ENCODE data around the gene TMEM163. TPM values are rescaled to one million over a fixed set of nuclear protein-coding genes. Genes with fewer than 3 reads are reported as not detected.
"Not testable (repeated sequence)": the region's sequence is repeated elsewhere in the genome, so short reads cannot be mapped to it uniquely, and the experiment has no call there.

Gene TMEM163
- polyA plus RNA-seq, 1 experiment, result not detected

- POLR2A ChIA-PET, result no interaction called here
- TF ChIP-seq CTCF (IDR thresholded peaks at IDR 0.05; ENCODE audit: low read depth, low read length), result no peak
- H3K27me3 ChIP-seq (ENCODE audit: control insufficient read depth, insufficient read depth, low read length), result peaks cover 16% of the 10 kb centered on the region
- no peak overlapping the region for H3K4me3 ChIP-seq (ENCODE audit: low read depth, low read length)
- CTCF ChIA-PET, result no interaction called here
- H3K27ac ChIP-seq (ENCODE audit: low read depth, low read length), result no peak overlapping the region
- H3K9me3 ChIP-seq (ENCODE audit: control insufficient read depth, insufficient read depth, low read length), result no peaks in the 10 kb centered on the region
- DNase-seq (ENCODE audit: low read depth, low spot score), result no peak
These were observed 228.2 kb downstream of the TMEM163 start for GRCh38 chr2:134490559-134490958.

DNA sequence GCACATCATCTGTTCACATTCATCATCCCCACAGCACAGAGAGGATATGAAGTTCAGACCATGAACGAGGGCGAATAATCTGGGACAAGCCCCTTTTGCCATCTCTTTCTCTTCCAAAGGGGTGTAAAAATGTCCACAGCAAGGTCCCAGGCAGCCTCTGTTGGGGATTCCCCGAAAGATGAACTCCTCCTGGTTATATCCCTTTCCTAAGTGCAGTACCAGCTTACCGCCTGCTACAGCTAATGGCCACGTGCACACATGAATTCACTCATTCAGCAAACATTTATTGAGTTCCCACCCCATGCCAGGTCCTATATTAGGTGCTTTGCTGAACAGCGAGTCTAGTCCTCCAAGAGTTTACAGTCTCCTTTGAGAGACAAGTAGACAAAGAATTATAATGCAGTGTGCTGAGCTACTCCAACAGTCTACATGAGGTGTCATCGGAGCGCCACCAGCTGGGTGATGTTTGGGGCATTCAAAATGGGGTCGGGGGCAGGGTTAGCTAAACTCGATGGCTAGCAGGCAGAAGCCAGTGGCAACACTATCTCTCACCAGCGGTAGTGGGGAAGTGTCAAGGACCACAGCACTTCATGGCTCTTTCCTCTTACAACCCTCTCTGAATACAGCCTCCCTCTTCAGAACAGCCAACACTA lies 228.9 kb downstream of the TMEM163 start:
- Histone ChIP-seq H3K27me3 (ENCODE audit: control insufficient read depth, insufficient read depth, low read length) (peaks cover 13% of the 10 kb centered on the region), H3K9me3 (ENCODE audit: control insufficient read depth, insufficient read depth, low read length) (no peaks in the 10 kb centered on the region), H3K27ac (ENCODE audit: low read depth, low read length) (no peak overlapping the region), H3K4me3 (ENCODE audit: low read depth, low read length) (no peak overlapping the region)
- ChIA-PET CTCF (no interaction called here), POLR2A (no interaction called here)
- TF ChIP-seq CTCF (IDR thresholded peaks at IDR 0.05; ENCODE audit: low read depth, low read length), result no peak
- no peak for DNase-seq (ENCODE audit: low read depth, low spot score)

DNA sequence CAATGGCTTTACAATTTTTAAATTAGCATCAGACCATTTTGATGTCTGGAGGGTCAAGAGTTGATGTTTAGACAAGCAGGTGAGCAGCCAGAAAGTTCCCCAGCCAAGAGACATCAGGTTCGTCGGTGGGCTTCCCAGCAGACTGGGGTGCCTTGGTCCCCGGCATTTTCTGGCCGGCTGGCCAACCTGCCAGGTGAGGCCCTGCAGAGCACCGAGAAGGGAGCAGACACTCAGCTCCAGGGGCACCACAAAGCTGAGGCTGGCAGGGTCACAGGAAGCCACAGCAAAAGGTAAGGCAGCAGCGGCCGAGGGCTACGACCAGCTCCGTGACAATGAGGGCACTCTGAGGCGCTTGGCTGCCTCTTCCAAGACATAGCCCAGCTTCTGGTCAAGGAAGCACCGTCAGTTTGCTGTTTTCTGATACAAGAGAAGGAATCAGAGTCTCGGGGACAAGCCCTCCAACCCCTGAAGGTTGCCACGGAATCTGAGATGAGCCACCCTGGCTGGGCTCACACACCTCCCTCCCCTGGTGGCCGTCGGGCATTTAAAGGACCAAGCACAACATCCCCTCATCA lies 235.9 kb downstream of the TMEM163 start:
- no peak for TF ChIP-seq CTCF (IDR thresholded peaks at IDR 0.05; ENCODE audit: low read depth, low read length)
- Histone ChIP-seq H3K9me3 (ENCODE audit: control insufficient read depth, insufficient read depth, low read length) (no peaks in the 10 kb centered on the region; the same call in 1 of the 2 replicates), H3K27ac (ENCODE audit: low read depth, low read length) (no peak overlapping the region), H3K27me3 (ENCODE audit: control insufficient read depth, insufficient read depth, low read length) (peaks cover 9% of the 10 kb centered on the region), H3K4me3 (ENCODE audit: low read depth, low read length) (no peak overlapping the region)
- ChIA-PET POLR2A (no interaction called here), CTCF (no interaction called here)
- DNase-seq (ENCODE audit: low read depth, low spot score), result no peak

DNA sequence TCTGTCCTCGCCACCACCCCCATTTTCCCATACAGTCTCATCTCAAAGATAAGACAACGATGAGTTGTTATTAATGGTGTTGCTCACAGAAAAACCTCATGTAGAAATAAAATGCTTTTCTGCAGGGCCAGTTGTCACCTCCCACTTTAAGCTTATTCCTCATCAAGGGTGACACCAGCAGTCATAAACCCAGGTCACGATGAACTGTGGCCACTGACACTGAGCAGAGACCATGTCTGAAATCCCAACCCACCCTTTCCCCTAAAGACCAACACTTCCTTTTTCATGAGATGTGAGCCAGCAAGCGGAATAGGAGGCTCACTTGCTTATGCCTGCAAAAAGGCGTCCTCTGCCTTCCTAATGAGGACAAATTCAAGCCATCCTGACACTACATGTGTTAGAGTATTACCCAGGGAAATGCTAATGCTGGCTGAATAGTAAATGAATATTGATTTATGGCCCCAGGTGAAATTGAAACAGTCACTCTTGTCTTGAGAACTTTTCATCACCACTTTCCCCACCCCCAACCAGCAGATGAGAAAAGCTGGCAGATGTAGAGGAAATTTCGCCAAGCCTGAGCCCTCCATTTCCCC lies 236.6 kb downstream of the TMEM163 start:
- Histone ChIP-seq H3K9me3 (ENCODE audit: control insufficient read depth, insufficient read depth, low read length) (no peaks in the 10 kb centered on the region; the same call in 1 of the 2 replicates), H3K27me3 (ENCODE audit: control insufficient read depth, insufficient read depth, low read length) (peaks cover 9% of the 10 kb centered on the region), H3K4me3 (ENCODE audit: low read depth, low read length) (no peak overlapping the region), H3K27ac (ENCODE audit: low read depth, low read length) (no peak overlapping the region)
- no peak for TF ChIP-seq CTCF (IDR thresholded peaks at IDR 0.05; ENCODE audit: low read depth, low read length)
- ChIA-PET CTCF (no interaction called here), POLR2A (no interaction called here)
- DNase-seq (ENCODE audit: low read depth, low spot score), result no peak

- DNase-seq (ENCODE audit: low read depth, low spot score), result no peak
These were observed 239.0 kb downstream of the TMEM163 start for GRCh38 chr2:134479696-134480330.

DNA sequence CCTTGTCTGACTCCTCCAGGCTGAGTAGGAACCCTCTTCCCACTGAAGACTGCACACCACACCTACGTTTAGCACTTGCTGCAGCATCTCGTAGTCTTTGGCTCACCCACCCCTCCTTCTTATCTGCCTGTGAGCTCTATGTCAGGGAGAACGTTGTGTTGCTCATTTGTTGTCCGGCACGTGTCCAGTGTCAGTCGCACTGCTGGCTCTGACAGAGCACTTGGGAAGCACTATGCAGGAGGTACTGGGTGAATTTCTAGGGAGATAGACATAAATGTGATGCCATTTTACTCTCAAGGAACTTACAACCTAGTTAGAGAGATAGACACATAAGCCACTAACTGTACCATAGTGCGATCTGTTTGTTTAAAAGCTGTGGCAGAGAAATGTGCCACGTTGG lies 241.8 kb downstream of the TMEM163 start:
- H3K27ac ChIP-seq (ENCODE audit: low read depth, low read length); H3K4me3 ChIP-seq (ENCODE audit: low read depth, low read length); CTCF ChIA-PET; POLR2A ChIA-PET; H3K9me3 ChIP-seq (ENCODE audit: control insufficient read depth, insufficient read depth, low read length); DNase-seq (ENCODE audit: low read depth, low spot score): not testable (repeated sequence)
- peaks cover 12% of the 10 kb centered on the region for H3K27me3 ChIP-seq (ENCODE audit: control insufficient read depth, insufficient read depth, low read length)

More at GRCh38 chr2:134479696-134480330, 239.0 kb downstream of the TMEM163 start:
- POLR2A ChIA-PET, result interaction anchor here (0.9 kb wide), 1 partner anchor 10 kb away, joined by 4 read pairs; no protein-coding TSS in a partner anchor
- Histone ChIP-seq H3K9me3 (ENCODE audit: control insufficient read depth, insufficient read depth, low read length) (no peaks in the 10 kb centered on the region; the same call in 1 of the 2 replicates), H3K27me3 (ENCODE audit: control insufficient read depth, insufficient read depth, low read length) (peaks cover 9% of the 10 kb centered on the region), H3K4me3 (ENCODE audit: low read depth, low read length) (no peak overlapping the region), H3K27ac (ENCODE audit: low read depth, low read length) (no peak overlapping the region)
- CTCF ChIA-PET, result no interaction called here
- no peak for TF ChIP-seq CTCF (IDR thresholded peaks at IDR 0.05; ENCODE audit: low read depth, low read length)
